Osteoblast (primary cell): ENCODE results near the gene RNASE12. TPM values are rescaled to one million over a fixed set of nuclear protein-coding genes. Genes with fewer than 3 reads are reported as not detected.

Experiments
- DNase-seq: peaks from one replicate; pipeline ENCODE4 v3.0.0; 2011; ENCODE audit warnings: low spot score, mixed read lengths; ENCODE audit not compliant: insufficient read length; ENCODE audit errors: missing footprints
- H2AFZ ChIP-seq: 2 replicates; pipeline ENCODE4 v1.6.0; 2011; ENCODE audit warnings: mild to moderate bottlenecking, low read length
- H3K27ac ChIP-seq: 2 replicates; pipeline ENCODE4 v1.5.1; 2011; ENCODE audit warnings: mild to moderate bottlenecking, low read depth, low read length, moderate library complexity
- H3K27me3 ChIP-seq: 2 replicates; pipeline ENCODE4 v1.6.0; 2012; ENCODE audit warnings: mild to moderate bottlenecking, control low read depth, inconsistent platforms, low read length, moderate library complexity; ENCODE audit not compliant: insufficient read depth
- H3K36me3 ChIP-seq: 2 replicates; pipeline ENCODE4 v1.5.1; 2011; ENCODE audit warnings: mild to moderate bottlenecking, low read length, control low read depth, moderate library complexity; ENCODE audit not compliant: insufficient read depth
- H3K4me1 ChIP-seq: 2 replicates; pipeline ENCODE4 v1.5.1; 2011; ENCODE audit warnings: mild to moderate bottlenecking, low read length, control low read depth, moderate library complexity; ENCODE audit not compliant: insufficient read depth
- H3K4me2 ChIP-seq: 2 replicates; pipeline ENCODE4 v1.6.0; 2011; ENCODE audit warnings: mild to moderate bottlenecking, low read length; ENCODE audit not compliant: insufficient read depth
- H3K4me3 ChIP-seq: fragments of 200-600 bp; sonication (generic); 3 replicates; pipeline ENCODE4 v1.5.1; 2012; ENCODE audit warnings: mild to moderate bottlenecking, low read length, inconsistent platforms; ENCODE audit not compliant: insufficient read depth
- H3K79me2 ChIP-seq: 2 replicates; pipeline ENCODE4 v1.6.0; 2012; ENCODE audit warnings: mild to moderate bottlenecking, low read length, control low read depth, inconsistent platforms; ENCODE audit not compliant: insufficient read depth
- H3K9me3 ChIP-seq: 2 replicates; pipeline ENCODE4 v1.5.1; 2011; ENCODE audit warnings: low read depth, low read length, control low read depth
- H4K20me1 ChIP-seq: 2 replicates; pipeline ENCODE4 v1.6.0; 2012; ENCODE audit warnings: mild to moderate bottlenecking, low read length, control low read depth; ENCODE audit not compliant: insufficient read depth
- CTCF ChIP-seq: IDR thresholded peaks from 2 replicates; pipeline ENCODE4 v1.5.1; 2011; ENCODE audit warnings: mild to moderate bottlenecking, low read depth, low read length, moderate library complexity; ENCODE audit errors: extremely low read depth
- total RNA-seq: library from RNA; depleted of rRNA; stranded (reverse); fragments of >200 nt; gene quantifications from 2 replicates; pipeline ENCODE4 v1.2.3, GENCODE V29; 2012

RNASE12 gene
- total RNA-seq, 1 donor, result not detected

- Histone ChIP-seq H3K4me2 (peak overlapping the region; percentile 77), H3K36me3 (no peaks in the 10 kb centered on the region), H2AFZ (peak overlapping the region; percentile 94), H3K4me3 (peak overlapping the region; percentile 88), H3K27ac (peak overlapping the region; percentile 12), H3K9me3 (no peaks in the 10 kb centered on the region), H3K79me2 (no peaks in the 10 kb centered on the region), H4K20me1 (no peaks in the 10 kb centered on the region), H3K27me3 (no peaks in the 10 kb centered on the region), H3K4me1 (peaks cover 5% of the 10 kb centered on the region)
- peak; percentile 97 for TF ChIP-seq CTCF
- DNase-seq, result peak; percentile 93
Observed at GRCh38 chr14:20609215-20610001, 18.2 kb upstream of the RNASE12 start.

- H3K27ac ChIP-seq, result no peak overlapping the region
- H3K4me1 ChIP-seq, result peaks cover 5% of the 10 kb centered on the region
- H3K36me3 ChIP-seq, result no peaks in the 10 kb centered on the region
- H3K9me3 ChIP-seq, result no peaks in the 10 kb centered on the region
- H3K4me3 ChIP-seq, result no peak overlapping the region
- DNase-seq, result no peak
- H3K27me3 ChIP-seq, result no peaks in the 10 kb centered on the region
- H3K79me2 ChIP-seq, result no peaks in the 10 kb centered on the region
- peak overlapping the region; percentile 37 for H3K4me2 ChIP-seq
- no peak for TF ChIP-seq CTCF
- H2AFZ ChIP-seq, result no peak overlapping the region
- no peaks in the 10 kb centered on the region for H4K20me1 ChIP-seq
Observed at GRCh38 chr14:20608383-20609110, 17.4 kb upstream of the RNASE12 start.

- no peak for TF ChIP-seq CTCF
- H3K79me2 ChIP-seq, result no peaks in the 10 kb centered on the region
- no peak for DNase-seq
- H3K27me3 ChIP-seq, result no peaks in the 10 kb centered on the region
- H3K4me2 ChIP-seq, result peak overlapping the region; percentile 52
- no peaks in the 10 kb centered on the region for H4K20me1 ChIP-seq
- no peaks in the 10 kb centered on the region for H3K9me3 ChIP-seq
- H3K27ac ChIP-seq, result no peak overlapping the region
- peak overlapping the region; percentile 83 for H2AFZ ChIP-seq
- H3K4me1 ChIP-seq, result peaks cover 5% of the 10 kb centered on the region
- no peaks in the 10 kb centered on the region for H3K36me3 ChIP-seq
- H3K4me3 ChIP-seq, result peak overlapping the region; percentile 16
Observed at GRCh38 chr14:20607617-20608016, 16.4 kb upstream of the RNASE12 start.

- no peak overlapping the region for H3K27ac ChIP-seq
- H2AFZ ChIP-seq, result no peak overlapping the region
- no peak for DNase-seq
- no peak overlapping the region for H3K4me3 ChIP-seq
- H3K4me1 ChIP-seq, result peaks cover 5% of the 10 kb centered on the region
- no peaks in the 10 kb centered on the region for H3K79me2 ChIP-seq
- no peaks in the 10 kb centered on the region for H4K20me1 ChIP-seq
- H3K36me3 ChIP-seq, result no peaks in the 10 kb centered on the region
- no peak for TF ChIP-seq CTCF
- H3K9me3 ChIP-seq, result no peaks in the 10 kb centered on the region
- H3K4me2 ChIP-seq, result no peak overlapping the region
- H3K27me3 ChIP-seq, result no peaks in the 10 kb centered on the region
Observed at GRCh38 chr14:20606902-20607242, 15.7 kb upstream of the RNASE12 start.
